Testis (tissue), 3 donors: ENCODE results near the gene TWSG1. TPM values are rescaled to one million over a fixed set of nuclear protein-coding genes. Genes with fewer than 3 reads are reported as not detected.
A peak's percentile ranks its signal among the peaks of the same experiment; 100 is the strongest.
"Not testable (repeated sequence)": the region's sequence is repeated elsewhere in the genome, so short reads cannot be mapped to it uniquely, and the experiment has no call there.

ENCODE experiments used
- DNase-seq: peaks from one replicate; pipeline ENCODE4 v3.0.0-alpha.2; 2019
- H3K27ac ChIP-seq, 2 donors: fragments of 200-600 bp; sonication (generic); one replicate each; pipeline ENCODE4 v1.5.1; 2019
- H3K27me3 ChIP-seq: fragments of 200-600 bp; sonication (generic); one replicate; pipeline ENCODE4 v1.5.1; 2019
- H3K36me3 ChIP-seq: fragments of 200-600 bp; sonication (generic); one replicate; pipeline ENCODE4 v1.5.1; 2017; ENCODE audit warnings: low read depth; ENCODE audit errors: missing control alignments
- H3K4me1 ChIP-seq: fragments of 200-600 bp; sonication (generic); one replicate; pipeline ENCODE4 v1.5.1; 2019
- H3K4me3 ChIP-seq, 2 donors: fragments of 200-600 bp; sonication (generic); one replicate each; pipeline ENCODE4 v1.5.1; 2017 to 2019
- H3K9me3 ChIP-seq: fragments of 200-600 bp; sonication (generic); one replicate; pipeline ENCODE4 v1.5.1; 2017
- POLR2A ChIP-seq: fragments of 450-650 bp; IDR thresholded peaks from one replicate; pipeline ENCODE4 v1.6.1; 2017; ENCODE audit warnings: antibody characterized with exemption, mild to moderate bottlenecking, moderate library complexity
- WGBS, 2 donors: methylation state at CpG; one replicate each; pipeline ENCODE4 v1.1.5; 2018; 5-methylcytosine and 5-hydroxymethylcytosine counted together
- intact Hi-C: fragments of 100-400 bp; cut with DNase I; formaldehyde crosslinking; loops from one replicate; pipeline ENCODE4 v1.15.1; 2023; ENCODE audit warnings: low total_unique reads
- polyA plus RNA-seq: library from polyadenylated mRNA; stranded (reverse); fragments of 350-450 nt; fragmentation: Illumina TruSeq; extraction: RNeasy Lipid Tissue Mini Kit (QIAGEN cat#74804); gene quantifications from one replicate; pipeline ENCODE4 v1.2.3, GENCODE V29; 2014; ENCODE audit warnings: low read depth, low replicate concordance; ENCODE audit not compliant: insufficient read depth
- total RNA-seq, 2 donors: library from RNA; depleted of rRNA; stranded (reverse); fragments of >200 nt; gene quantifications; one replicate each; pipeline ENCODE4 v1.2.3, GENCODE V29; 2016
- TF ChIP-seq, protein P1 (sequence below), 3 experiments: fragments of 450-650 bp in 2 of 3; fragments of 200-600 bp in 1 of 3; sonication (generic) in 1 of 3; IDR thresholded peaks; one replicate each; pipeline ENCODE4 v1.5.1; 2016 to 2019; ENCODE audit warnings: antibody characterized with exemption in 3 of 3, mild to moderate bottlenecking in 2 of 3, moderate library complexity in 1 of 3

The TWSG1 gene
- total and polyA plus RNA-seq, 3 donors from 2014 or later = 20.1 to 26.6 (median 23.8) TPM

DNA sequence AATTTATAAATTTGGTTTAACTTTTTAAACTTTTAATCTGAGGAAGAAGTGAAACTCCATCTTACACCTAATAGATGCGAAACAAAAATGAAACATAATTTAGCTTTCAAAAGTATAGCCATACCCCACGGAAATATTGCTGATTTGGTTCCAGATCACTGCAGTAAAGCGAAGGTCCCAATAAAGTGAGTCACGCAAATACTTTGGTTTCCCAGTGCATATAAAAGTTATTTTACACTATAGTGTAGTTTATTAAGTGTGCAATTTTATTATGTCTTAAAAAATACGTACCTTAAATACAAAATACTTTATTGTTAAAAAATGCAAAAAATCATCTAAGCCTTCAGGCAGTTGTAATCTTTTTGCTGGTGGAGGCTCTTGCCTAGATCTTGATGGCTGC is 55.1 kb downstream of the TWSG1 start:
- intact Hi-C loops = no loop called here
- Histone ChIP-seq H3K36me3 (no peaks in the 10 kb centered on the region), H3K4me3 (no peak overlapping the region), H3K9me3 (no peaks in the 10 kb centered on the region), H3K4me1 (no peaks in the 10 kb centered on the region), H3K27ac (no peak overlapping the region), H3K27me3 (no peaks in the 10 kb centered on the region)
- WGBS, 2 donors = 94 to 96% methylated on average over 5 of the region's 5 CpGs
- no peak for DNase-seq
- TF ChIP-seq, protein P1, sequence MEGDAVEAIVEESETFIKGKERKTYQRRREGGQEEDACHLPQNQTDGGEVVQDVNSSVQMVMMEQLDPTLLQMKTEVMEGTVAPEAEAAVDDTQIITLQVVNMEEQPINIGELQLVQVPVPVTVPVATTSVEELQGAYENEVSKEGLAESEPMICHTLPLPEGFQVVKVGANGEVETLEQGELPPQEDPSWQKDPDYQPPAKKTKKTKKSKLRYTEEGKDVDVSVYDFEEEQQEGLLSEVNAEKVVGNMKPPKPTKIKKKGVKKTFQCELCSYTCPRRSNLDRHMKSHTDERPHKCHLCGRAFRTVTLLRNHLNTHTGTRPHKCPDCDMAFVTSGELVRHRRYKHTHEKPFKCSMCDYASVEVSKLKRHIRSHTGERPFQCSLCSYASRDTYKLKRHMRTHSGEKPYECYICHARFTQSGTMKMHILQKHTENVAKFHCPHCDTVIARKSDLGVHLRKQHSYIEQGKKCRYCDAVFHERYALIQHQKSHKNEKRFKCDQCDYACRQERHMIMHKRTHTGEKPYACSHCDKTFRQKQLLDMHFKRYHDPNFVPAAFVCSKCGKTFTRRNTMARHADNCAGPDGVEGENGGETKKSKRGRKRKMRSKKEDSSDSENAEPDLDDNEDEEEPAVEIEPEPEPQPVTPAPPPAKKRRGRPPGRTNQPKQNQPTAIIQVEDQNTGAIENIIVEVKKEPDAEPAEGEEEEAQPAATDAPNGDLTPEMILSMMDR (IDR thresholded peaks at IDR 0.05) = no peak
- no peak for TF ChIP-seq POLR2A

DNA sequence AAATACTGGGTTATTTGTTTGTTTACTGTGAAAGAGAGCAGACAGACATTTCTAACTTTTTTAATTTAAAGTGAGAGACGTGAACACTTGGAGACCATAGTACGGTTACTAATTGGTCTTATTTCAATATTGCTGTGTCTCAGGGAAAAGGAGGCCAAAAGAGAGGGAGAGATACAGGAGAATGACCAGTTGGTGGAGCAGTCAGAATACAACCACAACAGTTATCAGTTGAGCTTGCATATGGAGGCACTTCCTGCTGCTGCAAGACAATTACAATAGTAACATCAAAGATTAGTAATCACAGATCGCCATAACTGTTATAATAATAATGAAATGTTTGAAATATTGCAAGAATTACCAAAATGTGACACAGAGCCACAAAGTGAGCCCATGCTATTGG is 58.2 kb downstream of the TWSG1 start:
- Histone ChIP-seq H3K9me3 (no peaks in the 10 kb centered on the region), H3K36me3 (no peaks in the 10 kb centered on the region), H3K27me3 (no peaks in the 10 kb centered on the region), H3K4me1 (no peaks in the 10 kb centered on the region), H3K4me3 (no peak overlapping the region), H3K27ac (no peak overlapping the region)
- 90 to 99% methylated on average over 3 of the region's 3 CpGs for WGBS, 2 donors
- no peak for DNase-seq
- intact Hi-C loops = no loop called here
- TF ChIP-seq, protein P1 (IDR thresholded peaks at IDR 0.05) = no peak
- no peak for TF ChIP-seq POLR2A

DNA sequence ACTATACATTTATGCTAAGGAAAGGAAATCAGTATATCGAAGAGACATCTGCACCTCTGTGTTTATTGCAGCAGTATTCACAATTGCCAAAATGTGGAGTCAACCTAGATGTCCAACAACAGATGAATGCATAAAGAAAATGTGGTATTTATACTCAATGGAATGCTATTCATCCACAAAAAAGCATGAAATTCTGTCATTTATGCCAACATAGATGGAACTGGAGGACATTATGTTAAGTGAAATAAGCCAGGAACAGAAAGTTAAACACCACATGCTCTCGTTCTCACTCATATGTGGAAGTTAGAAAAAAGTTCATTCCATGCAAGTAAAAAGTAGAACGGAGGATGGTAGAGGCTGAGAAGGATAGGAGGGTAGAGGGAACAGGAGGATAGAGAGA is 59.5 kb downstream of the TWSG1 start:
- H3K27me3 ChIP-seq = no peaks in the 10 kb centered on the region
- no peaks in the 10 kb centered on the region for H3K4me1 ChIP-seq
- WGBS, 2 donors = 90 to 92% methylated on average over 3 of the region's 3 CpGs
- intact Hi-C loops = no loop called here
- no peaks in the 10 kb centered on the region for H3K9me3 ChIP-seq
- no peak for DNase-seq
- TF ChIP-seq, protein P1 (IDR thresholded peaks at IDR 0.05) = no peak
- TF ChIP-seq POLR2A = no peak
- H3K36me3 ChIP-seq = no peaks in the 10 kb centered on the region
- no peak overlapping the region for H3K27ac ChIP-seq
- H3K4me3 ChIP-seq = no peak overlapping the region

DNA sequence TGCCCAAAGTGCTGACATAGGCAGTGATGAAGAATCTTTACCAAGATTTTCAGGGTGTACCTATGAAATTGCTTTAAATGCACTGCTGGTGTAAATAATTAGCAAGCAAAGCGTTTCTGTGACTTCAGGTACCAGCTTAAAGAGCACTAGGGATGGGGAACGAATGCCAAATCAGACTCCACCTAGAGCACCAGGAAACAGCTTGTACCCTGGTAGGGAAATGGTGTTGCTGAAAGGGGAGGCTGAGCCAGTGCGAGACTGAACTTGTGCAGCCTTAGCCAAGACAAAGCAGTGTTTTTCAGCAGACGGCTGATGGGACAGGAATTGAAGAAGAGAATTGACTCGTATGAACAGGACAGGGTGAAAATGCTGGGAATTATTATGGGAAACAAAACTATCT is 65.6 kb downstream of the TWSG1 start:
- no peak overlapping the region for H3K27ac ChIP-seq
- TF ChIP-seq, protein P1 (IDR thresholded peaks at IDR 0.05) = no peak
- no peak for TF ChIP-seq POLR2A
- H3K4me1 ChIP-seq = no peaks in the 10 kb centered on the region
- intact Hi-C loops = no loop called here
- H3K36me3 ChIP-seq = no peaks in the 10 kb centered on the region
- H3K27me3 ChIP-seq = no peaks in the 10 kb centered on the region
- no peaks in the 10 kb centered on the region for H3K9me3 ChIP-seq
- no peak for DNase-seq
- 59 to 63% methylated on average over 5 of the region's 5 CpGs for WGBS, 2 donors
- no peak overlapping the region for H3K4me3 ChIP-seq

DNA sequence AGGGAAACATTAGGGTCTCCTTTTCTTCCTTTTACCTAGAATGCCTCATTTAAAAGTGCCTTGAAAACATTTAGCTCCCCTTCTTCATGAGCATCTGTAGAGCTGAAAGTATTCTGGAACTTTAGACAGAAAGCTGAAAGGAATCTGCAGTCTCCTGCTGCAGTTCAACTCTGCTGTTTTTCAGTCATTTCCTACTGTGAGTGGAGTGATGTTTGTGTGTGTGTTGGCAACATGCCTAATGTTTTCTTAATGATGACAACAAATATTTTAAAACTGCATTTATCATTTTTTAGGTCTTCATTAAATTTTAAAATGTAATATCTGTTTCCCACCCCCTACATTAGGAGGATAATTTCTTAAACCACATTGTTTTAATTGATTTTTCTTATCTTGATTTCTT is 66.6 kb downstream of the TWSG1 start:
- intact Hi-C loops = no loop called here
- Histone ChIP-seq H3K27me3 (no peaks in the 10 kb centered on the region), H3K36me3 (no peaks in the 10 kb centered on the region), H3K27ac (no peak overlapping the region), H3K4me3 (no peak overlapping the region), H3K9me3 (no peaks in the 10 kb centered on the region), H3K4me1 (no peaks in the 10 kb centered on the region)
- no peak for TF ChIP-seq POLR2A
- TF ChIP-seq, protein P1 (IDR thresholded peaks at IDR 0.05) = no peak
- no peak for DNase-seq

DNA sequence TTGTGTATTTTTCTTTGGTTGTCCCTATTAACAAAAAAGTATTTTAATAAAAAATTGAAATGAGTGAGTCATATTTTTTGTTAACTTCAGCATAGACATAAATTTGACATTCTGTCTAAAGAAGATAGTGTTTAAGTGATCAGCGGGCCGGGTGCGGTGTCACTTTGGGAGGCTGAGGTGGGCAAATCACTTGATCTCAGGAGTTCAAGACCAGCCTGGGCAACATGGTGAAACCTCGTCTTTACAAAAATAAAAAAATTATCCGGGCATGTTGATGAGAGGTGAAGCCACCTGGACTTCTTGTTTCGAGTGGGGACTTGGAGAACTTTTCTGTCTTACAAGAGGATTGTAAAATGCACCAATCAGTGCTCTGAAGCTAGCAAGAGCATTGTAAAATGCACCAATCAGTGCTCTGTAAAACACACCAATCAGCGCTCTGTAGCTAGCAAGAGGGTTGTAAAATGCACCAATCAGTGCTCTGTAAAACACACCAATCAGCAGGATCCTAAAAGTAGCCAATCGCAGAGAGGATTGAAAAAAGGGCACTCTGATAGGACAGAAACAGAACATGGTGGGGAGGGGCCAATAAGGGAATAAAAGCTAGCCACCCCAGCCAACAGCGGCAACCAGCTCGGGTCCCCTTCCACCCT is 67.9 kb downstream of the TWSG1 start:
- WGBS, 2 donors = 88 to 95% methylated on average over 10 of the region's 10 CpGs
- intact Hi-C loops, H3K36me3 ChIP-seq, H3K27ac ChIP-seq, H3K27me3 ChIP-seq, H3K4me1 ChIP-seq, H3K9me3 ChIP-seq, H3K4me3 ChIP-seq: not testable (repeated sequence)
- peak; percentile 26 for DNase-seq
